Dorsolateral prefrontal cortex (tissue), 118 donors: ENCODE measurements around the gene CCIN. TPM values are rescaled to one million over a fixed set of nuclear protein-coding genes. Genes with fewer than 3 reads are reported as not detected.

Experiments
- total RNA-seq, 120 experiments: library from RNA; stranded (reverse); gene quantifications; one replicate each; pipeline versions ENCODE4 v1.2.3 to v1.2.4, GENCODE V29; 2022

The CCIN gene
- total RNA-seq, 120 experiments from 2014 or later: 0.19 to 3.6 (median 0.52) TPM; not detected in 25

Other genes with a start within 250 kb of the CCIN start
- under 1 TPM in 7 of 120 experiments, not detected in 113; 0.44 to 0.88 (median 0.59) TPM for gene OR2S2, start 211.2 kb upstream of the CCIN start, total RNA-seq
- gene RECK, start 132.5 kb upstream of the CCIN start, total RNA-seq: 10 to 100 TPM in 91 of 120 experiments, 1 to 10 TPM in 29; 6.6 to 15.7 (median 11.5) TPM
- 10 to 100 TPM in 75 of 120 experiments, 1 to 10 TPM in 45; 4.1 to 41.0 (median 11.6) TPM for gene GLIPR2, start 32.7 kb upstream of the CCIN start, total RNA-seq
- gene CLTA, start 21.5 kb downstream of the CCIN start, total RNA-seq: 100 to 1,000 TPM in 119 of 120 experiments, 10 to 100 TPM in 1; 76.4 to 215 (median 173) TPM
- 10 to 100 TPM; 14.4 to 29.7 (median 22.9) TPM for gene GNE, start 89.1 kb downstream of the CCIN start, total RNA-seq
- gene RNF38, start 230.9 kb downstream of the CCIN start, total RNA-seq: 10 to 100 TPM; 44.6 to 80.6 (median 63.3) TPM